ENCODE results near the gene SNRK. TPM values are rescaled to one million over a fixed set of nuclear protein-coding genes. Genes with fewer than 3 reads are reported as not detected.
A peak's percentile ranks its signal among the peaks of the same experiment; 100 is the strongest.

SNRK gene
- total RNA-seq, 4 donors from 2014 or later, result 42.9 to 64.0 (median 49.1) TPM

DNA sequence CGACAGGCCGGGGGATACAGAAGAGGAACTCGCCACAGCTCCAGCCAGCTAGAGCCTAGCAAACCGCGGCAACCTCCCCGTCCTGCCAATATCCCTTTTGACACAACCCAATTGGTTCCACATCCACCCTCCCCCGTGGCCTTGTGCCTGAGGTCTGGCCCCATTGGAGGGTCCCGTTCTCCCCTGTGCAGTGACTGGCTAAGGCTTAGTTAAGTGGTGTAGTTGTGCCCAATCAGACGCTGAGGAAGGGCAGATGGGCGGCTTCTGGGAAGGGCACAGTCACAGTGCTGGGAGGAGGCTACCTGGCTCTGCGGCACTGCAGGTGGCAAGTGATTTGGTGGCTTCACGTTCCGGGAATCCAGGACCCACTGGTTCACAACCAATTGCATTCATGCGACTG lies 78.6 kb downstream of the SNRK start:
- TF ChIP-seq EP300 (IDR thresholded peaks at IDR 0.05), result no peak
- TF ChIP-seq, protein P1, sequence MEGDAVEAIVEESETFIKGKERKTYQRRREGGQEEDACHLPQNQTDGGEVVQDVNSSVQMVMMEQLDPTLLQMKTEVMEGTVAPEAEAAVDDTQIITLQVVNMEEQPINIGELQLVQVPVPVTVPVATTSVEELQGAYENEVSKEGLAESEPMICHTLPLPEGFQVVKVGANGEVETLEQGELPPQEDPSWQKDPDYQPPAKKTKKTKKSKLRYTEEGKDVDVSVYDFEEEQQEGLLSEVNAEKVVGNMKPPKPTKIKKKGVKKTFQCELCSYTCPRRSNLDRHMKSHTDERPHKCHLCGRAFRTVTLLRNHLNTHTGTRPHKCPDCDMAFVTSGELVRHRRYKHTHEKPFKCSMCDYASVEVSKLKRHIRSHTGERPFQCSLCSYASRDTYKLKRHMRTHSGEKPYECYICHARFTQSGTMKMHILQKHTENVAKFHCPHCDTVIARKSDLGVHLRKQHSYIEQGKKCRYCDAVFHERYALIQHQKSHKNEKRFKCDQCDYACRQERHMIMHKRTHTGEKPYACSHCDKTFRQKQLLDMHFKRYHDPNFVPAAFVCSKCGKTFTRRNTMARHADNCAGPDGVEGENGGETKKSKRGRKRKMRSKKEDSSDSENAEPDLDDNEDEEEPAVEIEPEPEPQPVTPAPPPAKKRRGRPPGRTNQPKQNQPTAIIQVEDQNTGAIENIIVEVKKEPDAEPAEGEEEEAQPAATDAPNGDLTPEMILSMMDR (IDR thresholded peaks at IDR 0.05), result no peak
- no peak for TF ChIP-seq POLR2A (IDR thresholded peaks at IDR 0.05)
- TF ChIP-seq POLR2AphosphoS5 (IDR thresholded peaks at IDR 0.05), result no peak
- Histone ChIP-seq H3K4me3 (no peak overlapping the region), H3K9me3 (no peaks in the 10 kb centered on the region), H3K36me3 (peaks cover 0 to 16% of the 10 kb centered on the region in 2 donors), H3K27ac (peak overlapping the region in 1 of 4 donors; percentile 42), H3K4me1 (peaks cover 0 to 25% (median 0%) of the 10 kb centered on the region in 3 donors), H3K27me3 (no peaks in the 10 kb centered on the region)
- WGBS, 2 donors (ENCODE audit: low coverage in 1 of 2), result 100% methylated on average over 1 to 4 of the region's 14 CpGs
- no peak for ATAC-seq

DNA sequence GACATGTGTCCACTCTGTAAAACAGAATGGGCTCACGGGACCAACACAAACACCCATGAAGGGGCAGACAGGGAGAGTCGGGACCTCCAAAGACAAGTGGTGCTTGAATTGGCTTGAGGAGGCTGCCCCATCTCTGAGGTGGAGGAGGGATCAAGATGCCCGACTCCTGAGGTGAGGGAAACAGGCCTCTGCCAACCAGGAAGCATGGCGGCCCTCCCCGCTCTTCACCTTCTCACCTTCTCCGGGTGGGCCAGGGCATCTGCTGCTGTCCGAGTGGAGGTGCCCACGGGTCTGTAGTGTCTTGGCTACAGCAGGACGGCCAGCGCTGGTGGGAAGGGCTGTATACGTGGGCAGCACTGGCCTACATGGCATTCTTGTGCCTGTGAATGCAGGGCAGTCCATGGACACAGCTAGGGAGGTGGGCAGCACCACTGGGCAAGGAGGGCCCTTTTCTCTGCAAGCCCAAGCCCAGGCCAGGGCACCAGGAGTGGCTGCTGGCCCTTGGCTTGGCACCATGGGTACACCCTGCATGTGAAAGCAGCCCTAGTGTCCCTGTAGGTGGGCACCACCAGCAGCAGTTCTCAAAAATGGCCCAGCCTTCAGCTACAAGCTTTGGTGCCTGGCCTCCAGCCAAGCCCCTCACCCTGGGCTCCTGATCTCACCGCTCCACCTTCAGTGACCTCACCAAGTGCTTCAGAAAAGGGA lies 79.4 kb downstream of the SNRK start:
- Histone ChIP-seq H3K27ac (peak overlapping the region in 1 of 4 donors; percentile 16), H3K9me3 (no peaks in the 10 kb centered on the region)

DNA sequence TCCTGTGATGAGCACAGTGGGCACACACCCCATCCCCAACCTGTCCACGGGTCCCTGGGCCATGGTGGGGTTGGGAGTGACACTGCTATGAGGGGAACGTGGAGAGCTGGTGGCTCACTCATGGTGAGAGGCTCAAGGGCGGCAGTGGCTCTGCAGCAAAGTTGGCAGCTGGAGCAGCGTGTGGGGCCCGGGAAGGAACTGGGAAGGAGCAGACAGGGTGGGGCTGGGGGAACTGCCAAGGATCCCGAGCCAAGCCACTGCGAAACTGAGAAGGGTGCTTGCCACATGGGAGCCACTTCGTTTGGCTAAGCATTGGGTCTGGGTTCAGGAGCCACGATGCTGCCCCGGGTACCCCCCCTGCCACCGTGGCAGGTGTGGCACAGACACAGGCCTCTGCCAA lies 80.1 kb downstream of the SNRK start:
- Histone ChIP-seq H3K27me3 (no peaks in the 10 kb centered on the region), H3K4me1 (peaks cover 0 to 17% (median 0%) of the 10 kb centered on the region in 3 donors), H3K36me3 (peaks cover 0 to 16% of the 10 kb centered on the region in 2 donors), H3K4me3 (no peak overlapping the region), H3K27ac (peak overlapping the region in 1 of 4 donors; percentile 27), H3K9me3 (no peaks in the 10 kb centered on the region)
- 15 to 42% methylated on average over 3 to 4 of the region's 11 CpGs for WGBS, 2 donors (ENCODE audit: low coverage in 1 of 2)
- peak; percentile 34 for ATAC-seq
- TF ChIP-seq POLR2A (IDR thresholded peaks at IDR 0.05), result no peak
- TF ChIP-seq POLR2AphosphoS5 (IDR thresholded peaks at IDR 0.05), result no peak
- TF ChIP-seq EP300 (IDR thresholded peaks at IDR 0.05), result no peak
- TF ChIP-seq, protein P1 (IDR thresholded peaks at IDR 0.05), result no peak

More for the DNA sequence above, 79.4 kb downstream of the SNRK start:
- no peak for TF ChIP-seq POLR2A (IDR thresholded peaks at IDR 0.05)
- TF ChIP-seq, protein P1 (IDR thresholded peaks at IDR 0.05), result no peak
- TF ChIP-seq POLR2AphosphoS5 (IDR thresholded peaks at IDR 0.05), result no peak
- WGBS, 2 donors (ENCODE audit: low coverage in 1 of 2), result 80% methylated on average over 2 of the region's 12 CpGs; no CpG with 5 or more reads in 1 of the 2 donors
- ATAC-seq, result no peak
- Histone ChIP-seq H3K27me3 (no peaks in the 10 kb centered on the region), H3K4me3 (no peak overlapping the region), H3K36me3 (peaks cover 0 to 16% of the 10 kb centered on the region in 2 donors), H3K4me1 (peaks cover 0 to 22% (median 0%) of the 10 kb centered on the region in 3 donors)

DNA sequence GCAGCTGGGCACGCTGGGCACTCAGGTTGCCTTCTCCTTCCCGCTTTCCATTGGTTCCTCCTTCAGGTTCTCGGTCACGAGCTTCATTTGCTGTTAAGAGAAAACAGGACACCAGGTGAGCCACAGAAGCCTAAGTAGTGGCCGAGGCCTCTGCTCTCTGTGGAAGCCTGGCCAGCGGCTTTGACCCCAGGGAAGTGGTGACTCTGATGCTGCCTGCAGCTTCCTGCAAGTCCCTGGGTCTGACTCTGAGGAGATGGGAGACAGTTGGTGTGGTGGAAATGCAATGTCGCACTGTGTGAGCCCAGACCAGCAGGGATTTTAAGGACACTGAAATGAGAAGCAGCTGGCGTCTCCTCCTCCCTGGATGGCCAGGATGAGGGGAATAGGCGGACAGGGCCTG lies 80.5 kb downstream of the SNRK start:
- Histone ChIP-seq H3K4me1 (peaks cover 0 to 17% (median 0%) of the 10 kb centered on the region in 3 donors), H3K4me3 (no peak overlapping the region), H3K36me3 (peaks cover 0 to 16% of the 10 kb centered on the region in 2 donors), H3K9me3 (no peaks in the 10 kb centered on the region), H3K27me3 (no peaks in the 10 kb centered on the region), H3K27ac (peak overlapping the region in 1 of 4 donors; percentile 27)
- ATAC-seq, result no peak
- no peak for TF ChIP-seq POLR2A (IDR thresholded peaks at IDR 0.05)
- no peak for TF ChIP-seq EP300 (IDR thresholded peaks at IDR 0.05)
- TF ChIP-seq, protein P1 (IDR thresholded peaks at IDR 0.05), result no peak
- no peak for TF ChIP-seq POLR2AphosphoS5 (IDR thresholded peaks at IDR 0.05)
- WGBS, 2 donors (ENCODE audit: low coverage in 1 of 2), result 100% methylated on average over 1 of the region's 9 CpGs; no CpG with 5 or more reads in 1 of the 2 donors

All from gastroesophageal sphincter (tissue), 4 donors.